GM18498 (cell line): ENCODE data around the gene LRP3.

Experiments used
- ATAC-seq: cut with Tn5 transposase; IDR thresholded peaks from one replicate; pipeline ENCODE4 v1.9.1; 2021; ENCODE audit warnings: mild to moderate bottlenecking, moderate library complexity; ENCODE audit not compliant: unreplicated experiment

The LRP3 gene

GRCh38 chr19:33251076-33251475, 56.9 kb downstream of the LRP3 start:
- no peak for ATAC-seq

GRCh38 chr19:33251526-33252090, 57.5 kb downstream of the LRP3 start:
- ATAC-seq: no peak

GRCh38 chr19:33252418-33252962, 58.4 kb downstream of the LRP3 start:
- ATAC-seq: no peak

DNA sequence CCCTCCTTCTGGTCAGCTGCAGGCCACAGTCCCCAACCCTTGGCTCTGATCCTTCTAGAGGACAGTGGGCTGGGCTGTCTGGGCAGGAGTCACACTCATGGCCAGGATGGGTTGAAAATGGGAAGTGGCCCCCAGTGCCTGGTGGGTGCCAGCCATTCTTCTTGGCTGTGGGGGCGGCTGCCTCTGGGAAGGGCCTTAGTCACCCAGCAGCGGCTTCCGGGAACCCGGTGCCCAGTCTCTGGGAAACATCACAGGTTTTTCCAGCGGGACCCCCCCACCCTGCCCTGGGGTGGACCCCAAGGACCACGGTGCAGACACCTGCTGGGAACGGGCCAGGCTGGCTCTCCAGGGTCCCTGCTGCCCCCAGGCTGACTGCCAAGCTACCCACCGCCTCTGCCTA, 58.8 kb downstream of the LRP3 start:
- no peak for ATAC-seq

DNA sequence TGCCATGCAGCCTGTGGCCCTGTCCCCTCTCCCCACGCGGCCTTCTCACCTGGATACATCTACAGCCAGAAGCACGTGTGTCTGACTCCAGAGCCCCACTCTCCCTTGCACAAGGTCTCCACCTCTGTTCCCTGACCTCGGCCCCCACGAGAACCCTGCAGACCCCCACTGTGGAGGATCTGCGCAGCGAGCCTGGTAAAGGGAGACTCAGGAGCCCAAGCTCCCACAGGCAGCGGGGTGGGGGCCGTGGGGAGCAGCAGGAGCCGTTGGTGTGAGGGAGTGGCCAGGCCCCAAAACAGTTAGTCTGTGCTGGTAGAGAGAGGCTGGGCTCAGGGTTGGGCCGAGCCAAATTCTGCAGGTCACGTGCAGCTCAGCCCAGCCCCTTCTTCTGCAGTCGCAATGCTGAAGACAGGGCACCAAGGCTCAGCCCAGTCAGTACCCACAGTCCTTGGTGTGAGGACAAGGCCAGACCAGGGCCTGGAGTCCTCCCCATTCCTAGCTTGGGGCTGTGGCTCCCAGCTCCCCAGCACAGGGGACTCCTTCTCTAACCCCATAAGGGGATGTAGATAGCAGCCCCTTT, 60.2 kb downstream of the LRP3 start:
- no peak for ATAC-seq

DNA sequence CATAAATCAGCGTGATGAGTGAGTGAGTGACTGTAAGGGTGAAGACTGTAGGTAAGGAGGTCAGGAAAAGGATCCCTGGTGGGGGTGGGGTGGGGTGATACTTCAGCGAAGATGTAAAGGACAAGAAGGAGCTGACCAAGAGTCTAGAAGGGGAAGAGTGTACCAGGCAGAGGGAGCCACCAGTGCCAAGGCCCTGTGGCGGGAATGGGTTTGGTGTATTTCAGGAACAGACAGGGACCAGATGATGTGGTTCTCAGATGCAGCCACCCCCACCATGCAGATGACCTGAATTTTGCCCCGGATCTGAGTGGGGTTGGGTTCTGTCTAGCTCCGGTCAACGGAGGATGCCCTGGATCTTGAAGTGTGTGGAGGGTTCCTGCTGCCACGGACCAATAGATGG, 61.7 kb downstream of the LRP3 start:
- ATAC-seq: no peak

- ATAC-seq: no peak
Observed at GRCh38 chr19:33256261-33256660, 62.1 kb downstream of the LRP3 start.

GRCh38 chr19:33257828-33258227, 63.7 kb downstream of the LRP3 start:
- ATAC-seq: no peak
